GM12872 (cell line): ENCODE measurements around the gene VPS33B.

Source experiments
- CTCF ChIP-seq: IDR thresholded peaks from 3 replicates; pipeline ENCODE4 v1.5.1; 2011; ENCODE audit warnings: low read depth, mild to moderate bottlenecking, low read length, moderate library complexity; ENCODE audit not compliant: insufficient read depth

Gene VPS33B

GRCh38 chr15:90953947-90954711 is 68.3 kb downstream of the VPS33B start:
- TF ChIP-seq CTCF = no peak

- no peak for TF ChIP-seq CTCF
These were observed 69.3 kb downstream of the VPS33B start for GRCh38 chr15:90952901-90953677.

- TF ChIP-seq CTCF = no peak
These were observed 71.7 kb downstream of the VPS33B start for GRCh38 chr15:90950676-90951075.

GRCh38 chr15:90949979-90950675 is 72.3 kb downstream of the VPS33B start:
- TF ChIP-seq CTCF = no peak
